A673 (cell line): ENCODE results near the gene SNX18.

Experiments
- CTCF ChIP-seq: fragments of 300-800, 200-600 bp; sonication (generic); conservative IDR thresholded peaks from 2 replicates; pipeline ENCODE4 v1.5.1; 2017; ENCODE audit warnings: low read depth, mild to moderate bottlenecking, antibody characterized with exemption, low read length, moderate library complexity, mixed read lengths
- EZH2 ChIP-seq: fragments of 200-600 bp; sonication (generic); IDR thresholded peaks from 2 replicates; pipeline ENCODE4 v1.6.1; 2017; ENCODE audit warnings: borderline replicate concordance, low read depth, mild to moderate bottlenecking, mixed read lengths, antibody characterized with exemption, low read length; ENCODE audit not compliant: poor library complexity, severe bottlenecking

GRCh38 chr5:54471398-54471797, 46.2 kb upstream of the SNX18 start:
- TF ChIP-seq CTCF (no peak), EZH2 (no peak)
